Chondrocyte (in vitro differentiated cells): Measurements from ENCODE around the gene UBE2J1. TPM values are rescaled to one million over a fixed set of nuclear protein-coding genes. Genes with fewer than 3 reads are reported as not detected.

Experiments
- DNase-seq: peaks from one replicate; pipeline ENCODE4 v3.0.0; 2021; ENCODE audit warnings: mixed read lengths, low spot score
- H3K27ac Mint-ChIP-seq: one replicate; pipeline ENCODE4 v1.8.0; 2021; ENCODE audit warnings: mild to moderate bottlenecking, moderate library complexity, mixed read lengths; ENCODE audit not compliant: unreplicated experiment
- H3K27me3 Mint-ChIP-seq: 2 replicates; pipeline ENCODE4 v1.8.0; 2021; ENCODE audit warnings: low read depth, mixed read lengths
- H3K36me3 Mint-ChIP-seq: 2 replicates; pipeline ENCODE4 v1.8.0; 2021; ENCODE audit warnings: low read depth, mixed read lengths
- H3K4me1 Mint-ChIP-seq: 2 replicates; pipeline ENCODE4 v1.8.0; 2021; ENCODE audit warnings: low read depth, mild to moderate bottlenecking, mixed read lengths
- H3K4me3 Mint-ChIP-seq: one replicate; pipeline ENCODE4 v1.8.0; 2021; ENCODE audit warnings: mild to moderate bottlenecking, moderate library complexity, mixed read lengths; ENCODE audit not compliant: unreplicated experiment
- H3K9me3 Mint-ChIP-seq: 2 replicates; pipeline ENCODE4 v1.8.0; 2021; ENCODE audit warnings: low read depth, mixed read lengths
- total RNA-seq: library from RNA; stranded (reverse); gene quantifications from 3 replicates; pipeline ENCODE4 v1.2.1, GENCODE V29; 2021
- TF ChIP-seq, protein P1 (sequence below): fragments of 200-600 bp; sonication (generic); IDR thresholded peaks from 2 replicates; pipeline ENCODE4 v1.5.0; 2021; ENCODE audit warnings: antibody characterized with exemption, mild to moderate bottlenecking, moderate library complexity

Gene UBE2J1
- total RNA-seq, 1 donor from 2014 or later: 49.1 TPM

DNA sequence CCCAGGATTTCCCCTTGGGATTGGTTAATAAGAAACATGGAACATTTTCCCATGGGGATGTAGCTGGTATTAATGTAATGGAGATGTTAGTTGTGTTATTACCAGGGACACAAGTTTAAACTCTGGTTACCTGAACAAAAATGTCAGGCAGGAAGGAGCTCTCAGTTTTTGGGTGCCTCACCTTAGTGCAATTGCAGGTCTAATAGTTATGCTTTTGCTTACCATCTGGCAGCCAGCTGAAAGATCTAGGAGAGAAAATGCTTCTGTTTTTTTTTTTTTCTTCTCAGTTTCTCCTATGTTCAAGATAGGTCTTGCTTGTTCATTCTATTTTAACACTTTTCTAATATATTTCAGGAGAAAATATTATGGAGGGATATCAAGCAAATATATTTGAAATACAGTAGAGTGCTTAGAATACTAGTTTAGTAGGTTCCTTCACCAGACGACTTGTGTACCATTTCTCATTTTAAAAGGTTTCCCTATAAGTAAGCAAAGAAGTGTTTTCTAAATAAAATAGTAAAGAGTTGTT lies 4.2 kb upstream of the UBE2J1 start:
- no peak for DNase-seq
- no peak overlapping the region for H3K27ac Mint-ChIP-seq
- H3K27me3 Mint-ChIP-seq: no peaks in the 10 kb centered on the region
- H3K36me3 Mint-ChIP-seq: no peaks in the 10 kb centered on the region
- no peak overlapping the region for H3K4me3 Mint-ChIP-seq
- peaks cover 19% of the 10 kb centered on the region for H3K4me1 Mint-ChIP-seq
- TF ChIP-seq, protein P1, sequence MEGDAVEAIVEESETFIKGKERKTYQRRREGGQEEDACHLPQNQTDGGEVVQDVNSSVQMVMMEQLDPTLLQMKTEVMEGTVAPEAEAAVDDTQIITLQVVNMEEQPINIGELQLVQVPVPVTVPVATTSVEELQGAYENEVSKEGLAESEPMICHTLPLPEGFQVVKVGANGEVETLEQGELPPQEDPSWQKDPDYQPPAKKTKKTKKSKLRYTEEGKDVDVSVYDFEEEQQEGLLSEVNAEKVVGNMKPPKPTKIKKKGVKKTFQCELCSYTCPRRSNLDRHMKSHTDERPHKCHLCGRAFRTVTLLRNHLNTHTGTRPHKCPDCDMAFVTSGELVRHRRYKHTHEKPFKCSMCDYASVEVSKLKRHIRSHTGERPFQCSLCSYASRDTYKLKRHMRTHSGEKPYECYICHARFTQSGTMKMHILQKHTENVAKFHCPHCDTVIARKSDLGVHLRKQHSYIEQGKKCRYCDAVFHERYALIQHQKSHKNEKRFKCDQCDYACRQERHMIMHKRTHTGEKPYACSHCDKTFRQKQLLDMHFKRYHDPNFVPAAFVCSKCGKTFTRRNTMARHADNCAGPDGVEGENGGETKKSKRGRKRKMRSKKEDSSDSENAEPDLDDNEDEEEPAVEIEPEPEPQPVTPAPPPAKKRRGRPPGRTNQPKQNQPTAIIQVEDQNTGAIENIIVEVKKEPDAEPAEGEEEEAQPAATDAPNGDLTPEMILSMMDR: no peak
- no peaks in the 10 kb centered on the region for H3K9me3 Mint-ChIP-seq

DNA sequence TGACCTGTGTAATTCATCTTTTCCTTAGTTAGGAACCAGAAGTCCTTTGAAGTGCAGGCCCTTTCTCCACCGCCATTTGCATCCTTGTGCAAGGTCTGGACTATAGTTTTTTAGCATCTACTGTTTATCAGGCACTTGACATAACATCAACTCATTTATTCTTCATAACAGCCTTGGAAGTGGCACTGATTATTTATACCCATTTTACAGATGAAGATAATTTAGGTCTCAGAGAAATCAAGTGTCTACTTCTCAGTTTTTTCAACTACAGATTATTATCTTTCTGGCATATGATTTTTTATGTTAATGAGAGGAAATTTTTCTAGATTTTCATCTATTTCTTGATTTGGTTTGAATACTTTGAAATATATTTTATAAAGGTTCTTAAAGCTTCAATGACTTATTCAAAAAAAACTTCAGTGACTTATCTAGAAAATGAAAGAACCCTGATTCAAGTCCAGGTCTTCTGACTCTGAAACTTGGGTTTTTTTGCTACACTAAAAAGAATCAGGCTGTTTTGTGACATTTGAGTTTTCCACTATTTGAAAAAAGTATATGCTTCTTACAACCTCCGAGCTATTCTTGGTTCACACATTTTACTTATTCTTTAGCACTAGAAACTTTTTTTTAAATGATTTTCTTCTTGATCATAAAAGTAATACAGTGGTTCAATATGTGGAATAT lies 3.1 kb upstream of the UBE2J1 start:
- Mint-ChIP-seq H3K4me3 (no peak overlapping the region), H3K27ac (no peak overlapping the region), H3K9me3 (no peaks in the 10 kb centered on the region), H3K27me3 (no peaks in the 10 kb centered on the region), H3K4me1 (peaks cover 25% of the 10 kb centered on the region), H3K36me3 (no peaks in the 10 kb centered on the region)
- TF ChIP-seq, protein P1: no peak
- no peak for DNase-seq

DNA sequence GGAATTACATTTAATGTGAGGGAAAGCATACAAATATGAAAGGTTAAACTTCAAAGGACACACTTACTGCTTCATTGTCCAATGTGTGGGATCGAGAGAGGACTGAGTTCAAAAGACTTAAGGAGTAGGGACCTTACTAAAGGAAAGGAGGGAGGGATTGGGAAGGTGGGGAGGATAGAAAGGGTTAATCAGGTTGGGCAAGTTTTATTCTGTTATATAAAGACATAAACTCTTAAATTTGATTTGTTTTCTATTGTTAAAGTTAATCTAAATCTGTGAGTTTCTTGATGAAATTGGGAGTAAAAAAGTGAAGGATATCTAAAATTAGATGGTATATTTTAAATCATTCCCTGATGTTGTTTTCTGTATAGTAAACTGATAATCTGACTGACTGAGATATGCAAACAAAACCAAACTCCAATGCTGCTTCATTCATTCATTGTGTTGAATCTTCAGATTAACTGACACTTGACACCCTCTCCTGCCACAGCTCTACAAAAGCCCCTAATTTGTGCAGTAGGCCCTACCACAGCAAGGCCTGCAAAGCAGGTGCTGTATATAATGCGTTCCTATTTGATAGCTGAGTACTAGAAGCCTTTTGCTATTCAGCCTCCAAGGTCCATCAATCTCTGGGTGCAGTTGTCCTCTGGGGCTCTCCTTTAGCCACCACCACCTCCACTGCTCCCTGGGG lies 1.3 kb upstream of the UBE2J1 start:
- TF ChIP-seq, protein P1: no peak
- H3K36me3 Mint-ChIP-seq: no peaks in the 10 kb centered on the region
- H3K9me3 Mint-ChIP-seq: no peaks in the 10 kb centered on the region
- no peaks in the 10 kb centered on the region for H3K27me3 Mint-ChIP-seq
- no peak for DNase-seq
- H3K27ac Mint-ChIP-seq: peak overlapping the region; percentile 67
- peak overlapping the region; percentile 68 for H3K4me3 Mint-ChIP-seq
- peaks cover 38% of the 10 kb centered on the region for H3K4me1 Mint-ChIP-seq

DNA sequence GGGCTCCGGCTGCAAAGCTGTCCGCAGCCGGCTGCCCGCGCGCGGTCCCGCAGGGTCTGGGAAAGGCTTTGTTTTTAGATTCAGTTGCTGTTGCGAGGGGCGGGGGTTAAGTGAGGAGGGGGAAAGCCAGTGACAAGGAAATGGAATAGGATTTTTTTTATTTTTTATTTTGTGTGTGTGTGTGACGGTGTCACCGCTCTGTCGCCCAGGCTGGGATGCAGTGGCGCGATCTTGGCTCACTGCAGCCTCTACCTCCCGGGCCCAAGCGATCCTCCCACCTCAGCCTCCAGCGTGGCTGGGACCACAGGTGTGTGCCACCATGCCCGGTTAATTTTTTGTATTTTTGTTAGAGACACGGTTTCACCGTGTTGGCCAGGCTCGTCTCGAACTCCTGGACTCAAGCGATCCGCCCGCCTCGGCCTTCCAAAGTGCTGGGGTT lies 615 bp upstream of the UBE2J1 start:
- no peaks in the 10 kb centered on the region for H3K27me3 Mint-ChIP-seq
- H3K9me3 Mint-ChIP-seq: no peaks in the 10 kb centered on the region
- DNase-seq: no peak
- H3K36me3 Mint-ChIP-seq: no peaks in the 10 kb centered on the region
- peak overlapping the region; percentile 67 for H3K27ac Mint-ChIP-seq
- TF ChIP-seq, protein P1: no peak
- peak overlapping the region; percentile 68 for H3K4me3 Mint-ChIP-seq
- H3K4me1 Mint-ChIP-seq: peaks cover 45% of the 10 kb centered on the region

DNA sequence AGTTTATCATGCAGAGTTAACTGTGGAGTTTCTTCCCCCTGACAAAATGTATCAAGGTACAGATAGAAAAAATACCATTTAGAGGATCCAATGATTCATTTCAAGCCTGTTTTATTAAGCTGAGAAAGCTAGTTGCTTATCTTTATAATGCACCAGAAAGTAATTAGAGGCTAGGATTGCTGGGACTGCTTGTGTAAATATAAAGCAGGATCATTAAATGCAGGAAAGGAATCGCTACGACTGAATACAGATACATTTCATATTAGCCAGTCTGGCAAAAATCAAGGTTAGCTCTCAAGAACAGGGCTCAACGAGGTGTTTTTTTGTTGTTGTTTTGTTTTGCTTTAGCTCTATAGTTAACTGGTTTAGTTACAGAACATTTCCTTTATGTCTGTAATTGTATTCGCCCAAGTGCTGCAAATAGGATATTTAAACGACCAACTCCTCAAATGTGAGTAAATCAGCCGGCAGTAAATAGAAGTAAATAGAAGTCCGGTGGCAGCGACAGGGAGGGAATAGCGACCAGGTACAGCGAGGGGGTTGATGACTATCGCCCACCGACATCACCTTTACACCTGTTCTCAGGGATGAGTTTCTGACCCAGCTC lies 748 bp downstream of the UBE2J1 start:
- no peaks in the 10 kb centered on the region for H3K9me3 Mint-ChIP-seq
- peaks cover 55% of the 10 kb centered on the region for H3K4me1 Mint-ChIP-seq

More for the DNA sequence above, 748 bp downstream of the UBE2J1 start:
- no peaks in the 10 kb centered on the region for H3K36me3 Mint-ChIP-seq
- peak overlapping the region; percentile 89 for H3K4me3 Mint-ChIP-seq
- peak overlapping the region; percentile 95 for H3K27ac Mint-ChIP-seq
- H3K27me3 Mint-ChIP-seq: no peaks in the 10 kb centered on the region
- TF ChIP-seq, protein P1: no peak
- no peak for DNase-seq
